ENCODE results near the gene OR2T29.
"Not testable (repeated sequence)": the region's sequence is repeated elsewhere in the genome, so short reads cannot be mapped to it uniquely, and the experiment has no call there.

- not testable (repeated sequence) for TF ChIP-seq POLR2AphosphoS5 (IDR thresholded peaks at IDR 0.05; ENCODE audit: low read depth, low read length); TAF1 (IDR thresholded peaks at IDR 0.05; ENCODE audit: borderline replicate concordance, insufficient read depth, low read length)
Measured at GRCh38 chr1:248574657-248575056, 12.1 kb upstream of the OR2T29 start, which contains the start of gene OR2T34.

Measured in PFSK-1 (cell line).